Ovary (tissue), 3 donors: ENCODE measurements around the gene GOLGB1.

ENCODE experiments used
- POLR2A ChIP-seq: fragments of 450-650 bp; IDR thresholded peaks from one replicate; pipeline ENCODE4 v1.6.1; 2017; ENCODE audit warnings: antibody characterized with exemption, mild to moderate bottlenecking, moderate library complexity
- TF ChIP-seq, protein P1 (sequence below), 3 donors: fragments of 450-650 bp in 2 of 3; fragments of 200-600 bp in 1 of 3; IDR thresholded peaks; one replicate each; pipeline versions ENCODE4 v1.5.1 to v1.8.0; 2016 to 2022; ENCODE audit warnings: antibody characterized with exemption in 3 of 3, mild to moderate bottlenecking in 1 of 3
- donor health status: DM: no; HTN: no; CAD: no.

DNA sequence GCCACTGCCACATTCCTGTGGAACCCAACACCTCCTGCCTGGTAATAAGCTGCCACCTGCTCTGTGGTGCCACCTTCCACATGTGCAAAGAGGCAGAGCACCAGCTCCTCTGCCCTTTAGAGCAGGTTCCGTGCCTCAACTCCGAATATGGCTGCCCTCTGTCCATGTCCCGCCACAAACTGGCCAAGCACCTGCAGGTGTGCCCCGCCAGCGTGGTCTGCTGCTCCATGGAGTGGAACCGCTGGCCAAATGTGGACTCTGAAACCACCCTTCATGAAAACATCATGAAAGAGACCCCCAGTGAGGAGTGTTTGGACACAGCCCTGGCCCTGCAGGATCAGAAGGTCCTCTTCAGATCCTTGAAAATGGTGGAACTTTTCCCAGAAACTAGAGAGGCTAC is 128.1 kb downstream of the GOLGB1 start:
- TF ChIP-seq, protein P1, sequence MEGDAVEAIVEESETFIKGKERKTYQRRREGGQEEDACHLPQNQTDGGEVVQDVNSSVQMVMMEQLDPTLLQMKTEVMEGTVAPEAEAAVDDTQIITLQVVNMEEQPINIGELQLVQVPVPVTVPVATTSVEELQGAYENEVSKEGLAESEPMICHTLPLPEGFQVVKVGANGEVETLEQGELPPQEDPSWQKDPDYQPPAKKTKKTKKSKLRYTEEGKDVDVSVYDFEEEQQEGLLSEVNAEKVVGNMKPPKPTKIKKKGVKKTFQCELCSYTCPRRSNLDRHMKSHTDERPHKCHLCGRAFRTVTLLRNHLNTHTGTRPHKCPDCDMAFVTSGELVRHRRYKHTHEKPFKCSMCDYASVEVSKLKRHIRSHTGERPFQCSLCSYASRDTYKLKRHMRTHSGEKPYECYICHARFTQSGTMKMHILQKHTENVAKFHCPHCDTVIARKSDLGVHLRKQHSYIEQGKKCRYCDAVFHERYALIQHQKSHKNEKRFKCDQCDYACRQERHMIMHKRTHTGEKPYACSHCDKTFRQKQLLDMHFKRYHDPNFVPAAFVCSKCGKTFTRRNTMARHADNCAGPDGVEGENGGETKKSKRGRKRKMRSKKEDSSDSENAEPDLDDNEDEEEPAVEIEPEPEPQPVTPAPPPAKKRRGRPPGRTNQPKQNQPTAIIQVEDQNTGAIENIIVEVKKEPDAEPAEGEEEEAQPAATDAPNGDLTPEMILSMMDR (IDR thresholded peaks at IDR 0.05), result no peak
- no peak for TF ChIP-seq POLR2A
